Hepatocyte (in vitro differentiated cells): ENCODE measurements around the gene SLC38A5.
"Not testable (repeated sequence)": the region's sequence is repeated elsewhere in the genome, so short reads cannot be mapped to it uniquely, and the experiment has no call there.

Experiments used
- EZH2phosphoT487 ChIP-seq: fragments of 200-600 bp; sonication (generic); IDR thresholded peaks from one replicate; pipeline ENCODE4 v1.6.1; 2018; ENCODE audit warnings: antibody characterized with exemption, mild to moderate bottlenecking, low read depth, moderate library complexity; ENCODE audit not compliant: unreplicated experiment, severe bottlenecking
- TF ChIP-seq, protein P1 (sequence below): fragments of 200-600 bp; sonication (generic); IDR thresholded peaks from 2 replicates; pipeline ENCODE4 v1.5.1; 2016; ENCODE audit warnings: antibody characterized with exemption, mild to moderate bottlenecking; ENCODE audit not compliant: poor library complexity

DNA sequence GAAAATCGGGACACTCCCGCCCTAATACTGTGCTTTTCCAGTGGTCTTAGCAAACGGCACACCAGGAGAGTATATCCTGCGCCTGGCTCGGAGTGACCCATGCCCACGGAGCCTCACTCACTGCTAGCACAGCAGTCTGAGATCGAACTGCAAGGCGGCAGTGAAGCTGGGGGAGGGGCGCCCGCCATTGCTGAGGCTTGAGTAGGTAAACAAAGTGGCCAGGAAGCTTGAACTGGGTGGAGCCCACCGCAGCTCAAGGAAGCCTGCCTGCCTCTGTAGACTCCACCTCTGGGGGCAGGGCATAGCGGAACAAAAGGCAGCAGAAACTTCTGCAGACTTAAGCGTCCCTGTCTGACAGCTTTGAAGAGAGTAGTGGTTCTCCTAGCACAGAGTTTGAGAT is 36.3 kb downstream of the SLC38A5 start:
- not testable (repeated sequence) for TF ChIP-seq EZH2phosphoT487
- TF ChIP-seq, protein P1, sequence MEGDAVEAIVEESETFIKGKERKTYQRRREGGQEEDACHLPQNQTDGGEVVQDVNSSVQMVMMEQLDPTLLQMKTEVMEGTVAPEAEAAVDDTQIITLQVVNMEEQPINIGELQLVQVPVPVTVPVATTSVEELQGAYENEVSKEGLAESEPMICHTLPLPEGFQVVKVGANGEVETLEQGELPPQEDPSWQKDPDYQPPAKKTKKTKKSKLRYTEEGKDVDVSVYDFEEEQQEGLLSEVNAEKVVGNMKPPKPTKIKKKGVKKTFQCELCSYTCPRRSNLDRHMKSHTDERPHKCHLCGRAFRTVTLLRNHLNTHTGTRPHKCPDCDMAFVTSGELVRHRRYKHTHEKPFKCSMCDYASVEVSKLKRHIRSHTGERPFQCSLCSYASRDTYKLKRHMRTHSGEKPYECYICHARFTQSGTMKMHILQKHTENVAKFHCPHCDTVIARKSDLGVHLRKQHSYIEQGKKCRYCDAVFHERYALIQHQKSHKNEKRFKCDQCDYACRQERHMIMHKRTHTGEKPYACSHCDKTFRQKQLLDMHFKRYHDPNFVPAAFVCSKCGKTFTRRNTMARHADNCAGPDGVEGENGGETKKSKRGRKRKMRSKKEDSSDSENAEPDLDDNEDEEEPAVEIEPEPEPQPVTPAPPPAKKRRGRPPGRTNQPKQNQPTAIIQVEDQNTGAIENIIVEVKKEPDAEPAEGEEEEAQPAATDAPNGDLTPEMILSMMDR = not testable (repeated sequence)
